22Rv1 (cell line): Measurements from ENCODE around the gene PEAK1.

ENCODE experiments used
- H3K27ac ChIP-seq: fragments of 450-650 bp; 2 replicates; pipeline ENCODE4 v1.5.1; 2017
- ZFX ChIP-seq: fragments of 450-650 bp; IDR thresholded peaks from 2 replicates; pipeline ENCODE4 v1.6.1; 2017; ENCODE audit warnings: antibody characterized with exemption, borderline replicate concordance
- TF ChIP-seq, protein P1 (sequence below): fragments of 450-650 bp; IDR thresholded peaks from 2 replicates; pipeline ENCODE4 v1.5.1; 2017; ENCODE audit warnings: mild to moderate bottlenecking

The PEAK1 gene

DNA sequence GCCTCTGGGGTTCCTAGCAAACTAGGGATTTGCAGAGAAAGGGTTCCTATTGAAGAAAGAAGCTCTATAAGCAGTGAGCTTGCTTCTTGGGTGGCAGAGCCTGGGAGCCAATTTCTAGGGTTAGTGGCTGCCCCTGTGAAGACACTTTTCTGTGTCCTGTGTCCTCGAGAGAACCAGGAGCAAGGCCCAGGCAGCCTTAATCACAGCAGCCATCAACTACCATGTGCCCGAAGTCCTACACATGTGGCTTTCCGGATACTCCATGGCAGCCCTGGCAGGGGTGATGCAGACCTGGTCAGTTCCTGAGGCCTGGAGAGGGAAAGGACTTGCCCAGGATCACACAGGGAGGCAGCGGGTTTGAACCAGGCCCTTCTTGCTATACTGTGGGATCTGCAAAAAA is 321.3 kb downstream of the PEAK1 start:
- no peak overlapping the region for H3K27ac ChIP-seq

DNA sequence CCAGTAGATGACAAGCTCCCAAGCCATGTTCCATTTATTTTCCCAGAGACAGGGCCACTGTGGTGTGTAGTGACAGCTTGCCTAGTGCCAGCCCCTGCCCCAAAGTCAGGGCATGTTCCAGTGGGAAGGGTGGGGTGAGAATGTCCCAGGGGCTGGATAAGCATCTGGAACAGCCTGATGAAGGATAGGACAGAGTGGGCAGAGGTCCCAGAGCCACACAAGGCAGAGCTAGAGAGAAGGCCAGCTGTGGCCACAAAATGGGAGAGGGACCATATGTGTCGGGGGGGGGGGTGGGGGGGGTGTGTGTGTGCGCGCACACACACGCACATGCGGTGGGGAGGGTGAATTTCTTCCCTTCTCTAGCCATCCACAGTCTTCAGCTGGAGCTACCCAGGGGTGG is 322.0 kb downstream of the PEAK1 start:
- no peak overlapping the region for H3K27ac ChIP-seq
- TF ChIP-seq, protein P1, sequence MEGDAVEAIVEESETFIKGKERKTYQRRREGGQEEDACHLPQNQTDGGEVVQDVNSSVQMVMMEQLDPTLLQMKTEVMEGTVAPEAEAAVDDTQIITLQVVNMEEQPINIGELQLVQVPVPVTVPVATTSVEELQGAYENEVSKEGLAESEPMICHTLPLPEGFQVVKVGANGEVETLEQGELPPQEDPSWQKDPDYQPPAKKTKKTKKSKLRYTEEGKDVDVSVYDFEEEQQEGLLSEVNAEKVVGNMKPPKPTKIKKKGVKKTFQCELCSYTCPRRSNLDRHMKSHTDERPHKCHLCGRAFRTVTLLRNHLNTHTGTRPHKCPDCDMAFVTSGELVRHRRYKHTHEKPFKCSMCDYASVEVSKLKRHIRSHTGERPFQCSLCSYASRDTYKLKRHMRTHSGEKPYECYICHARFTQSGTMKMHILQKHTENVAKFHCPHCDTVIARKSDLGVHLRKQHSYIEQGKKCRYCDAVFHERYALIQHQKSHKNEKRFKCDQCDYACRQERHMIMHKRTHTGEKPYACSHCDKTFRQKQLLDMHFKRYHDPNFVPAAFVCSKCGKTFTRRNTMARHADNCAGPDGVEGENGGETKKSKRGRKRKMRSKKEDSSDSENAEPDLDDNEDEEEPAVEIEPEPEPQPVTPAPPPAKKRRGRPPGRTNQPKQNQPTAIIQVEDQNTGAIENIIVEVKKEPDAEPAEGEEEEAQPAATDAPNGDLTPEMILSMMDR: no peak
- TF ChIP-seq ZFX: no peak

More for the DNA sequence above, 321.3 kb downstream of the PEAK1 start:
- TF ChIP-seq, protein P1: no peak
- no peak for TF ChIP-seq ZFX

DNA sequence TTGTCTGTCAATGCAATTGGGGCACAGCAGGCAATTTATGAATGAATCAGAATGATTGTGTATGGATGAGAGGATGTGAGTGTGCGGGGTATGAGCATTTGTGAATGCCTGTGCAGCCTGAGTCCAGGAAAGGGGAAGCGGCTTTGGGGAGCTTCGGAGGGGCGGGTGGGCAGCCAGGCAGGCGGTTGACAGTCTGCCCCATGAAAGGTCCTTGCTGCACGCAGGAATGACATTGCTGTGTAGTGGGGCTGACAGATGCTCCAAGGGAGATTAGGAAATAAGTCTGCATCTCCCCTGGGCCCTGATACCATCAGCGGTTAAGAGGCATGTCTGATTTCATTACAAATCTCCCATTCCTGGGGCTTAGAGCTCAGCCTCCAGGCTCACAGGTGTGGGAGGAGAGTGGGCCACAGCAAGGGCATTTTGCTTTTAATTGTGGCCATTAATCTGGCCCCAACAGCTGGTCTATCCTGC is 322.6 kb downstream of the PEAK1 start:
- no peak overlapping the region for H3K27ac ChIP-seq

DNA sequence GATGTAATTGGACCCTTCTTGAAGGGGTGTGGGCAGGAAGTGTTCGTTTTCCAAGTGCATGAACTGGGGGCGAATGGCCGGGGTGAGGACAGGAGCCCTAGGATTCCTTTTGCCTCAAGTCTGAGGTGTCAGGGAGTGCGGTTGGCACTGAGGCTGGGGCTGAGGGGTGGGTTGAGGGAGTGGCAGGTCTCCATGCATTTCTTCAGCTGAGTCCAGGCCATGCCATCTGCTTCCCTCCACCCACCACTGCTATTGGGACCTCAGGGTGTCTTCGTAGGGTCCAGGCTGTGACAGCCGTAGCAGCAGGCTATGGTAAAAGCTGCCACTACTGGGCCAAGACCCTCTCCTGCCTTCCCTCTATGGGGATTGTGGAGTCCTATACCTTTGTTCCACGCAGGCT is 323.4 kb downstream of the PEAK1 start:
- no peak overlapping the region for H3K27ac ChIP-seq
- TF ChIP-seq, protein P1: no peak
- TF ChIP-seq ZFX: no peak

More for the DNA sequence above, 322.6 kb downstream of the PEAK1 start:
- TF ChIP-seq, protein P1: no peak
- no peak for TF ChIP-seq ZFX

DNA sequence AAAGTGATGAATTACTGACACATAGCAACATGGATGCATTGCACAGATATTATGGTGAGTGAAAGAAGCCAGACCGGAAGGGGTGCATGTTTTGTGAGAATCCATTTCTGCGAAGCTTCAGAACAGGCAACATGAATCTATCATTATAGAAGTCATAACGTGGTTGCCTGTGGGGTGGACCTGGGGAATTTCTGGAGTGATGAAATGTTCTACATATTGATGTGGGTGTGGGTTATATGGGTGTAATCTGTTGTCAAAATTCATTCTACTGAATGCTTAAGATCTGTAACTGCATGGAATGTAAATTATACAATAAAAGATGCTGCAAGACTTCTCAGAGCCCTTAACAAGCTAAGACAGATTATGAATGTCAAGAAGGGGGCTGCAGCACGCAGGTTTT is 323.8 kb downstream of the PEAK1 start:
- TF ChIP-seq ZFX: no peak
- TF ChIP-seq, protein P1: no peak
- H3K27ac ChIP-seq: no peak overlapping the region

DNA sequence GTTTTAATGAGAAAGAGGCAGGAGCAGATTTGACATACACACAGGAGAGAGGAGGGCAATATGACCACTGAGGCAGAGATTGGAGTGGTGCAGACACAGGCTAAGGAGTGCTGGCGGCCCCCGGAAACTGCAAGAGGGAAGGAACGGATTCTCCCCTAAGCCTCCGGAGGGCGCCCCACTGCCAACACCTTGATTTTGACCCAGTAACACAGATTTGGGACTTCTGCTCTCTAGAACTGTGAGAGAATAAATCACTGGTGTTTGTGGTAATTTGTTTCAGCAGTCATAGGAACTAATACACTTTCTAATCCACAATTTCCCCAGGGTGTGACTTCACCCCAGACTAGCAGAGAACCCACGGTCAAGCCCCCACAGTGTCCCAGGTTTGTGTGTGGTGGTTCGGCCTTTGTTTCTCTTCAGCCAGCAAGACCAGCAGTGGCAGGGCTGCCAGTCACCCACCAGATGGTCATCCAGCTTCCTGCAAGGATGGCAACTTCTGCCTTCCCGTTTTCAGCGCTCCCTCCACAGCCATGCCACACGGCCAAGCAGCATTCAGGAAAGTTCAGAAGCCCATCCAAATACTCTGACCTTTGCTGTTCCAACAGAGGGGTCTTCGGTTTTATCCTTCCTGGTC is 325.4 kb downstream of the PEAK1 start:
- no peak overlapping the region for H3K27ac ChIP-seq
- TF ChIP-seq ZFX: no peak
- TF ChIP-seq, protein P1: peak; percentile 28; the same call in 1 of the 2 replicates

DNA sequence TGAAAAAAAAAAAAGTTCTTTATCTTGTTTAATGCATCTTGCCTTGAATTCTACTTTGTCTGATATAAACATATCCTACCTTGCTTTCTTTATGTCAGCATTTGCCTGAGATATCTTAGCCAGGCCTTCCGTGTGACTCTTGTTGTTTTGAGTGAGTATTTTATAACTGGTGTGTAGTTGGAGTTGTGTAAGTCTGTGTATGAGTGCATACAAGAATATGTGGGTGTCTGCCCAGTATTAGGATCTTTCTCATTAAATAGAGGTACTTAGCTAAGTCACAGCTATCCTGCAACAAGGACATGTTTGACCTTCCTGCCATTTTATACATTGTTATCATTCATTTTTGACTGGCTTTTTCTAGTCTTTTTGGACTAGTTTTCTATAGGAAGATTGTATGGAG is 326.5 kb downstream of the PEAK1 start:
- no peak overlapping the region for H3K27ac ChIP-seq
- no peak for TF ChIP-seq ZFX
- TF ChIP-seq, protein P1: no peak
